ENCODE data around the gene DEGS2.

Gene DEGS2

GRCh38 chr14:100111931-100112704, 47.3 kb downstream of the DEGS2 start:
- H3K36me3 ChIP-seq (ENCODE audit: control insufficient read depth, insufficient read depth, low read length): no peaks in the 10 kb centered on the region
- H3K79me2 ChIP-seq: peaks cover 5% of the 10 kb centered on the region
- H3K27ac ChIP-seq: no peak overlapping the region
- H3K27me3 ChIP-seq (ENCODE audit: control insufficient read depth, insufficient read depth, low read length): no peaks in the 10 kb centered on the region
- peaks cover 7% of the 10 kb centered on the region for H3K4me1 ChIP-seq
- no peak overlapping the region for H2AFZ ChIP-seq
- no peak overlapping the region for H3K9ac ChIP-seq
- H3K9me3 ChIP-seq (ENCODE audit: control insufficient read depth, low read length): no peaks in the 10 kb centered on the region
- no peak for TF ChIP-seq CTCF (IDR thresholded peaks at IDR 0.05)
- H3K4me2 ChIP-seq (ENCODE audit: low read length): no peak overlapping the region
- no peak overlapping the region for H3K4me3 ChIP-seq (ENCODE audit: low read depth, low read length)

GRCh38 chr14:100110816-100111215, 48.6 kb downstream of the DEGS2 start:
- no peaks in the 10 kb centered on the region for H3K27me3 ChIP-seq (ENCODE audit: control insufficient read depth, insufficient read depth, low read length)
- H3K4me1 ChIP-seq: peaks cover 7% of the 10 kb centered on the region
- no peak overlapping the region for H3K4me3 ChIP-seq (ENCODE audit: low read depth, low read length)
- H2AFZ ChIP-seq: no peak overlapping the region
- no peak for TF ChIP-seq CTCF (IDR thresholded peaks at IDR 0.05)
- no peak overlapping the region for H3K4me2 ChIP-seq (ENCODE audit: low read length)
- H3K36me3 ChIP-seq (ENCODE audit: control insufficient read depth, insufficient read depth, low read length): no peaks in the 10 kb centered on the region
- H3K79me2 ChIP-seq: peaks cover 5% of the 10 kb centered on the region
- no peak overlapping the region for H3K9ac ChIP-seq
- no peaks in the 10 kb centered on the region for H3K9me3 ChIP-seq (ENCODE audit: control insufficient read depth, low read length)
- no peak overlapping the region for H3K27ac ChIP-seq

- no peak overlapping the region for H3K4me2 ChIP-seq (ENCODE audit: low read length)
- TF ChIP-seq CTCF (IDR thresholded peaks at IDR 0.05): no peak
These were observed 49.9 kb downstream of the DEGS2 start for GRCh38 chr14:100109594-100109955.

GRCh38 chr14:100108840-100109593, 50.4 kb downstream of the DEGS2 start:
- H3K4me3 ChIP-seq (ENCODE audit: low read depth, low read length): no peak overlapping the region

More at GRCh38 chr14:100109594-100109955, 49.9 kb downstream of the DEGS2 start:
- Histone ChIP-seq H3K9ac (no peak overlapping the region), H3K27ac (no peak overlapping the region), H3K27me3 (ENCODE audit: control insufficient read depth, insufficient read depth, low read length) (no peaks in the 10 kb centered on the region), H3K4me3 (ENCODE audit: low read depth, low read length) (no peak overlapping the region), H3K79me2 (peaks cover 5% of the 10 kb centered on the region), H3K36me3 (ENCODE audit: control insufficient read depth, insufficient read depth, low read length) (no peaks in the 10 kb centered on the region), H2AFZ (no peak overlapping the region), H3K9me3 (ENCODE audit: control insufficient read depth, low read length) (no peaks in the 10 kb centered on the region), H3K4me1 (peaks cover 7% of the 10 kb centered on the region)

More at GRCh38 chr14:100108840-100109593, 50.4 kb downstream of the DEGS2 start:
- peaks cover 7% of the 10 kb centered on the region for H3K4me1 ChIP-seq
- H3K79me2 ChIP-seq: peaks cover 5% of the 10 kb centered on the region
- no peak overlapping the region for H2AFZ ChIP-seq
- H3K4me2 ChIP-seq (ENCODE audit: low read length): no peak overlapping the region
- no peaks in the 10 kb centered on the region for H3K9me3 ChIP-seq (ENCODE audit: control insufficient read depth, low read length)
- no peak for TF ChIP-seq CTCF (IDR thresholded peaks at IDR 0.05)
- H3K27ac ChIP-seq: no peak overlapping the region
- H3K27me3 ChIP-seq (ENCODE audit: control insufficient read depth, insufficient read depth, low read length): no peaks in the 10 kb centered on the region
- no peak overlapping the region for H3K9ac ChIP-seq
- no peaks in the 10 kb centered on the region for H3K36me3 ChIP-seq (ENCODE audit: control insufficient read depth, insufficient read depth, low read length)
